ENCODE results near the gene TPSD1. TPM values are rescaled to one million over a fixed set of nuclear protein-coding genes. Genes with fewer than 3 reads are reported as not detected.

Gene TPSD1
- polyA plus RNA-seq, 2 of the 4 experiments (the other 2 are of a cell fraction), result not detected

GRCh38 chr16:1285669-1286512 is 30.0 kb downstream of the TPSD1 start:
- TF ChIP-seq ESRRA (IDR thresholded peaks at IDR 0.05; ENCODE audit: borderline replicate concordance, low read length), result no peak
- TF ChIP-seq EP300 (IDR thresholded peaks at IDR 0.05), result no peak
- no peak for TF ChIP-seq RAD21 (conservative IDR thresholded peaks at IDR 0.05 in 1 of 2, IDR thresholded peaks at IDR 0.05 in 1 of 2)
- TF ChIP-seq HOXB5 (CRISPR knock-in tag; IDR thresholded peaks at IDR 0.05), result no peak
- TF ChIP-seq E2F6 (IDR thresholded peaks at IDR 0.05; ENCODE audit: borderline replicate concordance, low read depth), result no peak
- no peak for TF ChIP-seq BCL3 (IDR thresholded peaks at IDR 0.05)
- no peak for TF ChIP-seq JUN (IDR thresholded peaks at IDR 0.05)
- no peak for TF ChIP-seq PBX3 (IDR thresholded peaks at IDR 0.05)
- TF ChIP-seq EHF (CRISPR knock-in tag; IDR thresholded peaks at IDR 0.05), result no peak
- TF ChIP-seq HOXB13 (CRISPR knock-in tag; IDR thresholded peaks at IDR 0.05; ENCODE audit: low read depth), result no peak
- no peak for TF ChIP-seq NR3C1 (IDR thresholded peaks at IDR 0.05)
- TF ChIP-seq POLR2AphosphoS2 (conservative IDR thresholded peaks at IDR 0.05; ENCODE audit: low read length), result no peak
- TF ChIP-seq HOXA7 (CRISPR knock-in tag; IDR thresholded peaks at IDR 0.05), result no peak
- no peak for TF ChIP-seq NFE2L2 (conservative IDR thresholded peaks at IDR 0.05; ENCODE audit: low read length)
- TF ChIP-seq KDM5A (IDR thresholded peaks at IDR 0.05), result no peak
- TF ChIP-seq TFCP2L1 (CRISPR knock-in tag; IDR thresholded peaks at IDR 0.05), result no peak
- H3K4me2 ChIP-seq, result no peak overlapping the region
- POLR2A ChIA-PET, result no interaction called here
- peaks cover 8% of the 10 kb centered on the region; the same call in 1 of the 3 replicates for H3K4me1 ChIP-seq
- CTCF ChIA-PET, result interaction anchor here (0.9 to 1.8 kb wide), 3 partner anchors 8 to 228 kb away, joined by 3 to 4 read pairs (median 3); no protein-coding TSS in a partner anchor
- no peak overlapping the region for H3K27ac ChIP-seq
- H3K9me3 ChIP-seq, result no peaks in the 10 kb centered on the region
- no peak overlapping the region for H3K4me3 ChIP-seq
- peak in 1 of 2 experiments; percentile 39; a peak in 3 of 6 replicates for ATAC-seq
- FAIRE-seq, result no peak
- 56% methylated on average over 38 of the region's 38 CpGs for WGBS (ENCODE audit: missing lambda C conversion rate)
- no peak for DNase-seq (ENCODE audit: low read depth in 1 of 2, low spot score in 1 of 2)

- ATAC-seq (no peak), DNase-seq (ENCODE audit: low read depth in 1 of 2, low spot score in 1 of 2) (no peak), FAIRE-seq (no peak)
- Histone ChIP-seq H3K27ac (no peak overlapping the region), H3K4me3 (no peak overlapping the region), H3K4me1 (peaks cover 8% of the 10 kb centered on the region; the same call in 1 of the 3 replicates), H3K9me3 (no peaks in the 10 kb centered on the region), H3K4me2 (no peak overlapping the region)
- CTCF ChIA-PET, result interaction anchor here (0.9 to 1.8 kb wide), 3 partner anchors 8 to 229 kb away, joined by 3 to 4 read pairs (median 3); no protein-coding TSS in a partner anchor
- WGBS (ENCODE audit: missing lambda C conversion rate), result 74% methylated on average over 22 of the region's 25 CpGs
- TF ChIP-seq MAX (IDR thresholded peaks at IDR 0.05) (no peak), SMC3 (IDR thresholded peaks at IDR 0.05) (no peak), CHD4 (IDR thresholded peaks at IDR 0.05; ENCODE audit: borderline replicate concordance) (no peak), TFCP2L1 (CRISPR knock-in tag; IDR thresholded peaks at IDR 0.05) (no peak), MAZ (IDR thresholded peaks at IDR 0.05; ENCODE audit: borderline replicate concordance, low read depth, low read length) (no peak), HDAC2 (IDR thresholded peaks at IDR 0.05) (no peak), EP300 (IDR thresholded peaks at IDR 0.05) (no peak), CBX8 (IDR thresholded peaks at IDR 0.05) (no peak), RNF2 (IDR thresholded peaks at IDR 0.05; ENCODE audit: borderline replicate concordance, low read depth) (no peak), RFX5 (IDR thresholded peaks at IDR 0.05) (no peak), BHLHE40 (IDR thresholded peaks at IDR 0.05; ENCODE audit: low read depth, low read length) (no peak), MYC (IDR thresholded peaks at IDR 0.05; ENCODE audit: borderline replicate concordance, low read length) (no peak), CEBPB (IDR thresholded peaks at IDR 0.05) (no peak), ESRRA (IDR thresholded peaks at IDR 0.05; ENCODE audit: borderline replicate concordance, low read length) (no peak), E2F6 (IDR thresholded peaks at IDR 0.05; ENCODE audit: borderline replicate concordance, low read depth) (no peak), RCOR1 (IDR thresholded peaks at IDR 0.05; ENCODE audit: low read depth, low read length) (no peak)
- POLR2A ChIA-PET, result no interaction called here
Measured at GRCh38 chr16:1286513-1287094, 30.7 kb downstream of the TPSD1 start.

Data from A549 (cell line).